ENCODE measurements around the gene ANKRD65.

DNA sequence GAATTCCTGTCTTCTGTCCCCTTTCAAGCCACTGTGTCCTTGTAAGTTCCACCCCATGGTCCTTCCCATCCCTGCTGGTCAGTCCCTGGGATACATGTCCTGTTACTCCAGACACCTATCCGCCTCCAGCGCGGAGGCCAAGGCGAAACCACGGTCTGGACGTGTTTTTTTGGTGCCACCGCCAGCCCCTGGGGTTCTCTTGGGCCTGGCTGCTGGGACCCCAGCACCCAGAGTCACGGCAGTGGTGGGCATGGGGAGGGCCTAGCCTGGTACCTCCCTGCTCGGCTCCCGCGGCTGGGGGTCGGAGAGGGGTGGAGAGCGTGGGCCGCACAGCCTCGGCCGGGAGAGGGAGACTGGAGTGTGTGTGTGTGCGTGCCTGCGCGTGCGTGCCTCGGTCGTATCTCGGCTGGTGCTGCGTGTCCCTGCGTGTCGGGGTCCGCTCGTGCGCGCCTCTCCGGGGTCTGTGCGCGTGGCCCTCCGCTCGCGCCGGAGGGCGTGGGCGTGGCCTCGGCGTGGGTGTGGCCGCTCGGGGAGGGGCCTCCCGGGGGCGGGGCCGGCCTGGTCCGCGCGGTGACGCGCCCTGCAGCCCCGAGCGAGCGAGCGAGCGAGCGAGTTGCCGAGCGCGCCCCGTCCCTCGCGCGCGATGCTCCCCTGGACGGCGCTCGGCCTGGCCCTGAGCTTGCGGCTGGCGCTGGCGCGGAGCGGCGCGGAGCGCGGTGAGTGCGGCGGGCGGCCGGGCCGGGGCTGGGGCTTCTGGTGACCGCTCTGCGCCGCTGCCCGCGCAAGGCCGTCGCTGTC lies 14.2 kb upstream of the ANKRD65 start, which contains the start of gene VWA1:
- TF ChIP-seq, protein P1, sequence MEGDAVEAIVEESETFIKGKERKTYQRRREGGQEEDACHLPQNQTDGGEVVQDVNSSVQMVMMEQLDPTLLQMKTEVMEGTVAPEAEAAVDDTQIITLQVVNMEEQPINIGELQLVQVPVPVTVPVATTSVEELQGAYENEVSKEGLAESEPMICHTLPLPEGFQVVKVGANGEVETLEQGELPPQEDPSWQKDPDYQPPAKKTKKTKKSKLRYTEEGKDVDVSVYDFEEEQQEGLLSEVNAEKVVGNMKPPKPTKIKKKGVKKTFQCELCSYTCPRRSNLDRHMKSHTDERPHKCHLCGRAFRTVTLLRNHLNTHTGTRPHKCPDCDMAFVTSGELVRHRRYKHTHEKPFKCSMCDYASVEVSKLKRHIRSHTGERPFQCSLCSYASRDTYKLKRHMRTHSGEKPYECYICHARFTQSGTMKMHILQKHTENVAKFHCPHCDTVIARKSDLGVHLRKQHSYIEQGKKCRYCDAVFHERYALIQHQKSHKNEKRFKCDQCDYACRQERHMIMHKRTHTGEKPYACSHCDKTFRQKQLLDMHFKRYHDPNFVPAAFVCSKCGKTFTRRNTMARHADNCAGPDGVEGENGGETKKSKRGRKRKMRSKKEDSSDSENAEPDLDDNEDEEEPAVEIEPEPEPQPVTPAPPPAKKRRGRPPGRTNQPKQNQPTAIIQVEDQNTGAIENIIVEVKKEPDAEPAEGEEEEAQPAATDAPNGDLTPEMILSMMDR (IDR thresholded peaks at IDR 0.05; ENCODE audit: extremely low read depth in 1 of 2, insufficient read depth in 1 of 2, low read depth in 1 of 2, low read length in 2 of 2): peak in 1 of 2 donors; percentile 11
- TF ChIP-seq POLR2AphosphoS5 (IDR thresholded peaks at IDR 0.05; ENCODE audit: insufficient read depth, low read depth, low read length): no peak
- TF ChIP-seq, protein P2, sequence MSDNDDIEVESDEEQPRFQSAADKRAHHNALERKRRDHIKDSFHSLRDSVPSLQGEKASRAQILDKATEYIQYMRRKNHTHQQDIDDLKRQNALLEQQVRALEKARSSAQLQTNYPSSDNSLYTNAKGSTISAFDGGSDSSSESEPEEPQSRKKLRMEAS (IDR thresholded peaks at IDR 0.05; ENCODE audit: insufficient read depth, insufficient read length): no peak
- TF ChIP-seq EZH2 (IDR thresholded peaks at IDR 0.05; ENCODE audit: borderline replicate concordance, low read depth, low read length, severe bottlenecking): no peak
- no peak for TF ChIP-seq MYC (IDR thresholded peaks at IDR 0.05; ENCODE audit: low read depth, low read length)
- TF ChIP-seq POLR2A (IDR thresholded peaks at IDR 0.05; ENCODE audit: low read depth, low read length): no peak
- TF ChIP-seq FOS (IDR thresholded peaks at IDR 0.05; ENCODE audit: borderline replicate concordance, insufficient read depth, low read length): no peak
- TF ChIP-seq JUN (IDR thresholded peaks at IDR 0.05; ENCODE audit: borderline replicate concordance, insufficient read depth, insufficient read length, low read depth): no peak
